H1 (cell line): Measurements from ENCODE around the gene CIAO3. TPM values are rescaled to one million over a fixed set of nuclear protein-coding genes. Genes with fewer than 3 reads are reported as not detected.

Experiments
- JUN ChIP-seq: IDR thresholded peaks from 2 replicates; pipeline ENCODE4 v1.6.1; 2011; ENCODE audit warnings: low read depth, mild to moderate bottlenecking, improper control_type of control experiment, low read length
- POLR2AphosphoS5 ChIP-seq: IDR thresholded peaks from 2 replicates; pipeline ENCODE4 v1.6.1; 2011; ENCODE audit warnings: low read depth, low read length
- SIRT6 ChIP-seq: IDR thresholded peaks from one replicate; pipeline ENCODE4 v1.7.1; 2012; ENCODE audit warnings: low read length, inconsistent platforms
- TCF12 ChIP-seq: IDR thresholded peaks from 2 replicates; pipeline ENCODE4 v1.6.1; 2011; ENCODE audit warnings: low read depth, mild to moderate bottlenecking, low read length
- polyA plus RNA-seq, 7 experiments: library from polyadenylated mRNA; depleted of rRNA in 3 of 7; stranded (reverse) in 5 of 7; unstranded in 2 of 7; fragments of >200 nt in 5 of 7; fragments of 200-250 nt in 2 of 7; gene quantifications; 1 replicate in 5 of 7; 2 replicates in 1 of 7; 4 replicates in 1 of 7; pipeline versions ENCODE4 v1.2.1 to v1.2.3, GENCODE V29; 2011 to 2013; ENCODE audit warnings: missing spikeins in 2 of 7, mixed read lengths in 2 of 7
- total RNA-seq: library from RNA; stranded (reverse); fragmentation: NEBNext Ultra II Directional; extraction: Animal tissue kit (Norgen Biotek cat#: 25700); gene quantifications from 2 replicates; pipeline ENCODE4 v1.2.1, GENCODE V29; 2021
- TF ChIP-seq, protein P1 (sequence below): fragments of 300-600 bp; sonication (generic); IDR thresholded peaks from 2 replicates; pipeline ENCODE4 v1.7.1; 2012; ENCODE audit warnings: low read length, moderate library complexity, mild to moderate bottlenecking, inconsistent platforms; ENCODE audit not compliant: insufficient replicate concordance

The CIAO3 gene
- total and polyA plus RNA-seq, 2 of the 8 experiments (the other 6 are each of a cell fraction or from before 2014, with no cell fraction given): 20.0 to 20.4 TPM

DNA sequence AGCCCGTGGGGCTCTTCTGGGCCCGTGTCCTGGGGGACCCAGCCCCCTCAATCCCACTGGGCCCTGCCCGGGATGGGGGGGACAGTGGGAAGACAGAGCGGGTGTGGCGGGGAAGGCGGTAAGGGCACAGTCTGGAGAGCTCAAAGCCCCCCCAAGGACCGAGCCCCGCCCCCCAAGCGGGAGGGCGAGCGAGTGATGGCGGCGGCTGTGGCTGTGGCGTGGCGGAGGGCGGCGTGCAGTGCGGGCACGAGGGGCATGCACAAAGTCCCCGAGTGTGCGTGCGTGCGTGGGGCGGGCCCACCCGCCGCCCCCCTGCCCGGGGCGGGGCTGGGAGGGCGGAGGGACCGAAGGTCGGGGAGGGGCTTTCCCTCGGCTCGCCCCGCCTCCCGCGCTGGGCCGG, 47.0 kb downstream of the CIAO3 start (continued):
- TF ChIP-seq, protein P1, sequence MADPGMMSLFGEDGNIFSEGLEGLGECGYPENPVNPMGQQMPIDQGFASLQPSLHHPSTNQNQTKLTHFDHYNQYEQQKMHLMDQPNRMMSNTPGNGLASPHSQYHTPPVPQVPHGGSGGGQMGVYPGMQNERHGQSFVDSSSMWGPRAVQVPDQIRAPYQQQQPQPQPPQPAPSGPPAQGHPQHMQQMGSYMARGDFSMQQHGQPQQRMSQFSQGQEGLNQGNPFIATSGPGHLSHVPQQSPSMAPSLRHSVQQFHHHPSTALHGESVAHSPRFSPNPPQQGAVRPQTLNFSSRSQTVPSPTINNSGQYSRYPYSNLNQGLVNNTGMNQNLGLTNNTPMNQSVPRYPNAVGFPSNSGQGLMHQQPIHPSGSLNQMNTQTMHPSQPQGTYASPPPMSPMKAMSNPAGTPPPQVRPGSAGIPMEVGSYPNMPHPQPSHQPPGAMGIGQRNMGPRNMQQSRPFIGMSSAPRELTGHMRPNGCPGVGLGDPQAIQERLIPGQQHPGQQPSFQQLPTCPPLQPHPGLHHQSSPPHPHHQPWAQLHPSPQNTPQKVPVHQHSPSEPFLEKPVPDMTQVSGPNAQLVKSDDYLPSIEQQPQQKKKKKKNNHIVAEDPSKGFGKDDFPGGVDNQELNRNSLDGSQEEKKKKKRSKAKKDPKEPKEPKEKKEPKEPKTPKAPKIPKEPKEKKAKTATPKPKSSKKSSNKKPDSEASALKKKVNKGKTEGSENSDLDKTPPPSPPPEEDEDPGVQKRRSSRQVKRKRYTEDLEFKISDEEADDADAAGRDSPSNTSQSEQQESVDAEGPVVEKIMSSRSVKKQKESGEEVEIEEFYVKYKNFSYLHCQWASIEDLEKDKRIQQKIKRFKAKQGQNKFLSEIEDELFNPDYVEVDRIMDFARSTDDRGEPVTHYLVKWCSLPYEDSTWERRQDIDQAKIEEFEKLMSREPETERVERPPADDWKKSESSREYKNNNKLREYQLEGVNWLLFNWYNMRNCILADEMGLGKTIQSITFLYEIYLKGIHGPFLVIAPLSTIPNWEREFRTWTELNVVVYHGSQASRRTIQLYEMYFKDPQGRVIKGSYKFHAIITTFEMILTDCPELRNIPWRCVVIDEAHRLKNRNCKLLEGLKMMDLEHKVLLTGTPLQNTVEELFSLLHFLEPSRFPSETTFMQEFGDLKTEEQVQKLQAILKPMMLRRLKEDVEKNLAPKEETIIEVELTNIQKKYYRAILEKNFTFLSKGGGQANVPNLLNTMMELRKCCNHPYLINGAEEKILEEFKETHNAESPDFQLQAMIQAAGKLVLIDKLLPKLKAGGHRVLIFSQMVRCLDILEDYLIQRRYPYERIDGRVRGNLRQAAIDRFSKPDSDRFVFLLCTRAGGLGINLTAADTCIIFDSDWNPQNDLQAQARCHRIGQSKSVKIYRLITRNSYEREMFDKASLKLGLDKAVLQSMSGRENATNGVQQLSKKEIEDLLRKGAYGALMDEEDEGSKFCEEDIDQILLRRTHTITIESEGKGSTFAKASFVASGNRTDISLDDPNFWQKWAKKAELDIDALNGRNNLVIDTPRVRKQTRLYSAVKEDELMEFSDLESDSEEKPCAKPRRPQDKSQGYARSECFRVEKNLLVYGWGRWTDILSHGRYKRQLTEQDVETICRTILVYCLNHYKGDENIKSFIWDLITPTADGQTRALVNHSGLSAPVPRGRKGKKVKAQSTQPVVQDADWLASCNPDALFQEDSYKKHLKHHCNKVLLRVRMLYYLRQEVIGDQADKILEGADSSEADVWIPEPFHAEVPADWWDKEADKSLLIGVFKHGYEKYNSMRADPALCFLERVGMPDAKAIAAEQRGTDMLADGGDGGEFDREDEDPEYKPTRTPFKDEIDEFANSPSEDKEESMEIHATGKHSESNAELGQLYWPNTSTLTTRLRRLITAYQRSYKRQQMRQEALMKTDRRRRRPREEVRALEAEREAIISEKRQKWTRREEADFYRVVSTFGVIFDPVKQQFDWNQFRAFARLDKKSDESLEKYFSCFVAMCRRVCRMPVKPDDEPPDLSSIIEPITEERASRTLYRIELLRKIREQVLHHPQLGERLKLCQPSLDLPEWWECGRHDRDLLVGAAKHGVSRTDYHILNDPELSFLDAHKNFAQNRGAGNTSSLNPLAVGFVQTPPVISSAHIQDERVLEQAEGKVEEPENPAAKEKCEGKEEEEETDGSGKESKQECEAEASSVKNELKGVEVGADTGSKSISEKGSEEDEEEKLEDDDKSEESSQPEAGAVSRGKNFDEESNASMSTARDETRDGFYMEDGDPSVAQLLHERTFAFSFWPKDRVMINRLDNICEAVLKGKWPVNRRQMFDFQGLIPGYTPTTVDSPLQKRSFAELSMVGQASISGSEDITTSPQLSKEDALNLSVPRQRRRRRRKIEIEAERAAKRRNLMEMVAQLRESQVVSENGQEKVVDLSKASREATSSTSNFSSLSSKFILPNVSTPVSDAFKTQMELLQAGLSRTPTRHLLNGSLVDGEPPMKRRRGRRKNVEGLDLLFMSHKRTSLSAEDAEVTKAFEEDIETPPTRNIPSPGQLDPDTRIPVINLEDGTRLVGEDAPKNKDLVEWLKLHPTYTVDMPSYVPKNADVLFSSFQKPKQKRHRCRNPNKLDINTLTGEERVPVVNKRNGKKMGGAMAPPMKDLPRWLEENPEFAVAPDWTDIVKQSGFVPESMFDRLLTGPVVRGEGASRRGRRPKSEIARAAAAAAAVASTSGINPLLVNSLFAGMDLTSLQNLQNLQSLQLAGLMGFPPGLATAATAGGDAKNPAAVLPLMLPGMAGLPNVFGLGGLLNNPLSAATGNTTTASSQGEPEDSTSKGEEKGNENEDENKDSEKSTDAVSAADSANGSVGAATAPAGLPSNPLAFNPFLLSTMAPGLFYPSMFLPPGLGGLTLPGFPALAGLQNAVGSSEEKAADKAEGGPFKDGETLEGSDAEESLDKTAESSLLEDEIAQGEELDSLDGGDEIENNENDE: no peak
- no peak for TF ChIP-seq POLR2AphosphoS5
- TF ChIP-seq SIRT6: no peak
- TF ChIP-seq TCF12: no peak
- no peak for TF ChIP-seq JUN
